Mucosa of rectum (tissue), 2 donors: ENCODE measurements around the gene RETREG1.
A peak's percentile ranks its signal among the peaks of the same experiment; 100 is the strongest.

ENCODE experiments used
- H3K27ac ChIP-seq, 2 donors: one replicate each; pipeline ENCODE4 v1.7.0; 2013; ENCODE audit warnings: inconsistent platforms in 2 of 2, low read depth in 2 of 2, low read length in 2 of 2
- H3K27me3 ChIP-seq, 2 donors: one replicate each; pipeline ENCODE4 v1.7.0; 2013; ENCODE audit warnings: low read length in 2 of 2; ENCODE audit not compliant: control insufficient read depth in 2 of 2, insufficient read depth in 2 of 2
- H3K36me3 ChIP-seq, 2 donors: one replicate each; pipeline ENCODE4 v1.7.0; 2013; ENCODE audit warnings: low read length in 2 of 2; ENCODE audit not compliant: control insufficient read depth in 2 of 2, insufficient read depth in 2 of 2
- H3K4me1 ChIP-seq, 2 donors: one replicate each; pipeline ENCODE4 v1.7.0; 2013; ENCODE audit warnings: low read length in 2 of 2, mild to moderate bottlenecking in 1 of 2; ENCODE audit not compliant: control insufficient read depth in 2 of 2, insufficient read depth in 2 of 2
- H3K4me3 ChIP-seq, 2 donors: one replicate each; pipeline ENCODE4 v1.7.0; 2013; ENCODE audit warnings: low read length in 2 of 2
- H3K9ac ChIP-seq, 2 donors: one replicate each; pipeline ENCODE4 v1.7.0; 2013; ENCODE audit warnings: low read length in 2 of 2, low read depth in 1 of 2, mild to moderate bottlenecking in 1 of 2
- H3K9me3 ChIP-seq, 2 donors: one replicate each; pipeline ENCODE4 v1.7.0; 2013; ENCODE audit warnings: low read length in 2 of 2; ENCODE audit not compliant: control insufficient read depth in 2 of 2
- donor health status: healthy.
- donor health status: Normal muscosa, but diverticular disease.

The RETREG1 gene

GRCh38 chr5:16464664-16465543, 151.9 kb downstream of the RETREG1 start:
- H3K9me3 ChIP-seq: no peaks in the 10 kb centered on the region
- H3K27ac ChIP-seq: peak overlapping the region; percentile 87 to 88
- peaks cover 25 to 31% of the 10 kb centered on the region in 2 donors for H3K36me3 ChIP-seq
- H3K4me1 ChIP-seq: peaks cover 39 to 40% of the 10 kb centered on the region in 2 donors
- peak overlapping the region; percentile 89 to 95 for H3K9ac ChIP-seq
- no peaks in the 10 kb centered on the region for H3K27me3 ChIP-seq
- H3K4me3 ChIP-seq: peak overlapping the region; percentile 79 to 98

GRCh38 chr5:16464231-16464630, 152.6 kb downstream of the RETREG1 start:
- peak overlapping the region in 1 of 2 donors; percentile 95 for H3K9ac ChIP-seq
- no peaks in the 10 kb centered on the region for H3K9me3 ChIP-seq
- H3K36me3 ChIP-seq: peaks cover 26 to 32% of the 10 kb centered on the region in 2 donors
- H3K27ac ChIP-seq: no peak overlapping the region
- peaks cover 39 to 40% of the 10 kb centered on the region in 2 donors for H3K4me1 ChIP-seq
- no peaks in the 10 kb centered on the region for H3K27me3 ChIP-seq
- H3K4me3 ChIP-seq: peak overlapping the region; percentile 79 to 98

GRCh38 chr5:16461782-16462181, 155.0 kb downstream of the RETREG1 start:
- H3K27ac ChIP-seq: no peak overlapping the region
- H3K4me1 ChIP-seq: peaks cover 28 to 35% of the 10 kb centered on the region in 2 donors
- H3K27me3 ChIP-seq: no peaks in the 10 kb centered on the region
- no peak overlapping the region for H3K9ac ChIP-seq
- no peaks in the 10 kb centered on the region for H3K9me3 ChIP-seq
- no peak overlapping the region for H3K4me3 ChIP-seq
- peaks cover 43 to 51% of the 10 kb centered on the region in 2 donors for H3K36me3 ChIP-seq

- Histone ChIP-seq H3K27me3 (no peaks in the 10 kb centered on the region), H3K4me3 (no peak overlapping the region), H3K9me3 (no peaks in the 10 kb centered on the region), H3K4me1 (peaks cover 29 to 31% of the 10 kb centered on the region in 2 donors), H3K9ac (no peak overlapping the region), H3K36me3 (peaks cover 49 to 55% of the 10 kb centered on the region in 2 donors), H3K27ac (no peak overlapping the region)
Observed at GRCh38 chr5:16461026-16461425, 155.8 kb downstream of the RETREG1 start.

- Histone ChIP-seq H3K9ac (no peak overlapping the region), H3K4me3 (no peak overlapping the region), H3K4me1 (peaks cover 23 to 26% of the 10 kb centered on the region in 2 donors), H3K27ac (no peak overlapping the region), H3K36me3 (peaks cover 61 to 67% of the 10 kb centered on the region in 2 donors), H3K27me3 (no peaks in the 10 kb centered on the region), H3K9me3 (no peaks in the 10 kb centered on the region)
Observed at GRCh38 chr5:16459451-16459850, 157.3 kb downstream of the RETREG1 start.

GRCh38 chr5:16457853-16458252, 158.9 kb downstream of the RETREG1 start:
- no peak overlapping the region for H3K4me3 ChIP-seq
- H3K36me3 ChIP-seq: peaks cover 62 to 65% of the 10 kb centered on the region in 2 donors
- H3K27me3 ChIP-seq: no peaks in the 10 kb centered on the region
- H3K9ac ChIP-seq: no peak overlapping the region
- no peak overlapping the region for H3K27ac ChIP-seq
- H3K9me3 ChIP-seq: no peaks in the 10 kb centered on the region
- H3K4me1 ChIP-seq: peaks cover 11 to 15% of the 10 kb centered on the region in 2 donors

- Histone ChIP-seq H3K4me3 (no peak overlapping the region), H3K9ac (no peak overlapping the region), H3K9me3 (no peaks in the 10 kb centered on the region), H3K4me1 (peaks cover 10 to 15% of the 10 kb centered on the region in 2 donors), H3K27me3 (no peaks in the 10 kb centered on the region), H3K36me3 (peaks cover 62 to 65% of the 10 kb centered on the region in 2 donors), H3K27ac (no peak overlapping the region)
Observed at GRCh38 chr5:16457451-16457850, 159.3 kb downstream of the RETREG1 start.

- Histone ChIP-seq H3K4me3 (no peak overlapping the region), H3K9ac (no peak overlapping the region), H3K4me1 (peaks cover 5 to 8% of the 10 kb centered on the region in 2 donors), H3K9me3 (no peaks in the 10 kb centered on the region), H3K27me3 (no peaks in the 10 kb centered on the region), H3K36me3 (peaks cover 62 to 65% of the 10 kb centered on the region in 2 donors), H3K27ac (no peak overlapping the region)
Observed at GRCh38 chr5:16456103-16456832, 160.5 kb downstream of the RETREG1 start.

- no peak overlapping the region for H3K9ac ChIP-seq
- H3K4me1 ChIP-seq: peaks cover 4 to 6% of the 10 kb centered on the region in 2 donors
- H3K36me3 ChIP-seq: peaks cover 65 to 68% of the 10 kb centered on the region in 2 donors
- H3K4me3 ChIP-seq: no peak overlapping the region
- no peaks in the 10 kb centered on the region for H3K27me3 ChIP-seq
- no peaks in the 10 kb centered on the region for H3K9me3 ChIP-seq
- no peak overlapping the region for H3K27ac ChIP-seq
Observed at GRCh38 chr5:16455668-16456067, 161.1 kb downstream of the RETREG1 start.

- no peaks in the 10 kb centered on the region for H3K27me3 ChIP-seq
- H3K4me1 ChIP-seq: peaks cover 4 to 6% of the 10 kb centered on the region in 2 donors
- H3K9me3 ChIP-seq: no peaks in the 10 kb centered on the region
- no peak overlapping the region for H3K27ac ChIP-seq
- H3K4me3 ChIP-seq: no peak overlapping the region
- no peak overlapping the region for H3K9ac ChIP-seq
- peaks cover 71% of the 10 kb centered on the region in 2 donors for H3K36me3 ChIP-seq
Observed at GRCh38 chr5:16454686-16455085, 162.1 kb downstream of the RETREG1 start.
